ENCODE results near the gene BLM. TPM values are rescaled to one million over a fixed set of nuclear protein-coding genes. Genes with fewer than 3 reads are reported as not detected.

Gene BLM
- total RNA-seq, 1 donor from 2014 or later, result 44.8 TPM

- H3K4me3 Mint-ChIP-seq, result no peak overlapping the region
- no peak for TF ChIP-seq CTCF (conservative IDR thresholded peaks at IDR 0.05)
- no peak for DNase-seq (ENCODE audit: low read depth, low spot score)
- no peaks in the 10 kb centered on the region for H3K9me3 Mint-ChIP-seq
- no peaks in the 10 kb centered on the region for H3K36me3 Mint-ChIP-seq (ENCODE audit: low read depth)
- no peak overlapping the region for H3K27ac Mint-ChIP-seq (ENCODE audit: unreplicated experiment)
- peaks cover 4% of the 10 kb centered on the region for H3K4me1 Mint-ChIP-seq
- peaks cover 7% of the 10 kb centered on the region for H3K27me3 Mint-ChIP-seq (ENCODE audit: low read depth)
Observed at GRCh38 chr15:90855139-90855538, 138.0 kb downstream of the BLM start.

- Mint-ChIP-seq H3K9me3 (no peaks in the 10 kb centered on the region), H3K27me3 (ENCODE audit: low read depth) (no peaks in the 10 kb centered on the region), H3K4me1 (peaks cover 4% of the 10 kb centered on the region), H3K4me3 (no peak overlapping the region), H3K27ac (ENCODE audit: unreplicated experiment) (no peak overlapping the region), H3K36me3 (ENCODE audit: low read depth) (no peaks in the 10 kb centered on the region)
- DNase-seq (ENCODE audit: low read depth, low spot score), result no peak
- TF ChIP-seq CTCF (conservative IDR thresholded peaks at IDR 0.05), result no peak
Observed at GRCh38 chr15:90857337-90857736, 140.2 kb downstream of the BLM start.

DNA sequence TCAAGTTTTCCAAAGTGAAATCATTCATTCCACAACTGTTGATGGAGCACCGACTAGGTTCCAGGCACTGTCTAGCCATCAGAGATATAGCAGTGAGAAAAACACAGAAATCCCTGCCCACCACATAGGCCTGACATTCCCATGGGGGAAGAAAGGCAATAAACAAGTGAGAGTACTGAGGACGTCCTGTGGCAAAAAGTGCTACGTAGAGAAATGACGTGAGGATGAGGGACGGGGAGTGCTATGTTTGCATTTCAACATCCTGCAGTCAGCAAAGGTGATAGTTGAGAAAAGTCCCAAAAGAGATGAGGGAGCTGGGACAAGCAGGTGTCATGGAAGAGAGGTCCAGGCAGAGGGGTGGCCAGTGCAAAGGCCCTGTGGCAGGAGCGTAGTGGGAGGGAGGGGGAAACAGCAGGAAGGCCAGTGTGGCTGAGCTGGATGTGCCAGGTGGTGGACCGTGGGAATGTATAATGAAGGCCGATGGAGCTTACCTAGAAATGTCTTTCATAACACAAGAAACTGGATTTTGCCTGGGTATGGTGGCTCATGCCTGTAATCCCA lies 140.8 kb downstream of the BLM start:
- DNase-seq (ENCODE audit: low read depth, low spot score), result no peak
- Mint-ChIP-seq H3K27me3 (ENCODE audit: low read depth) (no peaks in the 10 kb centered on the region), H3K9me3 (no peaks in the 10 kb centered on the region), H3K4me1 (peaks cover 4% of the 10 kb centered on the region), H3K4me3 (no peak overlapping the region), H3K27ac (ENCODE audit: unreplicated experiment) (no peak overlapping the region), H3K36me3 (ENCODE audit: low read depth) (no peaks in the 10 kb centered on the region)
- no peak for TF ChIP-seq CTCF (conservative IDR thresholded peaks at IDR 0.05)

DNA sequence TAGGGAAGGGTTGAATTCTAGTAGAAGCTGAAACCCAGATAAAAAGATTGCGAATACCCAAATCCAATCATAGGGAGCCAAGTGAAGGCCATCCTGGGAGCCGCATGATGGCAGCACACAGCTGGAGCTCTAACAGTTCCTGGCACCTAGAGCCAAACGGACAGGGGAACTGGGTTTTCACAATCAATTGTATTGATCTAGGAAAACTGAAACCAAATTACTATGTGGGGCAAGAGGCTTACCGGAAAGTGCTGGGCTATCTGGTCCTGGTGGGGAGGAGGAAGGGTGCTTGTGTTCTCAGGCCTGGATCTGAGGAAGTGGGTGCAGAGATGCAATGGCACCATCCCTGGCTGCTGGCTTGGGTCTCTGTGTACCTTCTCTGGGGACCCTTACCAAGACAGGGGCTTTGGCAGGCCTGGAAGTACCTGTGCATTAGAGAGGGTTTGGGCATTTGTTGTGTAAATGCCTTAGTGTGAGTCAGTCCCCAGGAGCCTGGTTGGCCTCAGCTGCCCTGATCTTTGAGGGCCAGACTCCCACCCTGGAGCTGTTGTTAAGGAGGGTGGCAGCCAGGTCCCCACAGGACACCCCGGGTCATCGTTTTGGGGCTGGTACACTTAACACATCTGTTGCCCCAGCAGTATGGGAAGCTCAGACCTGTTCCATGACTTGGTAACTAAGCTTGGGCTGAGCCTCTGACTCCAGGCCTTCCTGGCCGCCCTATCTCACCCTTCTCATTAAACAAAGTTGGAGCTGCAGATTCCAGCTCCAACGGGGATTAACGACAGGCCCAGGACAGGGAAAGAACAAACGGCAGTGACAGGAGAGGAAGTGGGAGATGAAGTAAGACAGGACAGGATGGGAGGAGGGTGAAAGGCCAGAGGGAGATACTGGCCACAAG lies 142.3 kb downstream of the BLM start:
- H3K4me1 Mint-ChIP-seq, result peaks cover 4% of the 10 kb centered on the region
- no peaks in the 10 kb centered on the region for H3K9me3 Mint-ChIP-seq

DNA sequence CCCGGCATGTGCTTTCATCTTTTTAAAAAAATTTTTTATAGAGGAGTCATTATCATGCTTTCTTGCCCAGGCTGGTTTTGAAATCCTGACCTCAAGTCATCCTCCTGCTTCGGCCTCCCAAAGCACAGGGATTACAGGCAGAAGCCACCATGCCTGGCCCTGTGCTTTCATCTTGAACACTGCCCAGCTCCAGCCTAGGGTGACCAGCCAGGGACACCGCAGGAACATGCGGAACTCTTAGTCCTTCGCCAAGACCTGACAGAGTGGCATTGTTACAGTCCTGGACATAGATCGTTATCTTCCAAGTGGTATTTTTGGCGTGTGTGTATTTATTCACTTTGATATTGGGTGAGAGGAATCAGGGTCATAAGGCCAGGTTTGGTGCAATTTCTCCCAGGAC lies 143.3 kb downstream of the BLM start:
- Mint-ChIP-seq H3K27me3 (ENCODE audit: low read depth) (no peaks in the 10 kb centered on the region), H3K4me1 (peaks cover 4% of the 10 kb centered on the region), H3K27ac (ENCODE audit: unreplicated experiment) (no peak overlapping the region), H3K9me3 (no peaks in the 10 kb centered on the region), H3K36me3 (ENCODE audit: low read depth) (no peaks in the 10 kb centered on the region), H3K4me3 (no peak overlapping the region)
- no peak for TF ChIP-seq CTCF (conservative IDR thresholded peaks at IDR 0.05)
- no peak for DNase-seq (ENCODE audit: low read depth, low spot score)

More for the DNA sequence above, 142.3 kb downstream of the BLM start:
- DNase-seq (ENCODE audit: low read depth, low spot score), result no peak
- no peak for TF ChIP-seq CTCF (conservative IDR thresholded peaks at IDR 0.05)
- no peaks in the 10 kb centered on the region for H3K36me3 Mint-ChIP-seq (ENCODE audit: low read depth)
- H3K27ac Mint-ChIP-seq (ENCODE audit: unreplicated experiment), result no peak overlapping the region
- no peaks in the 10 kb centered on the region for H3K27me3 Mint-ChIP-seq (ENCODE audit: low read depth)
- H3K4me3 Mint-ChIP-seq, result no peak overlapping the region

All from neural crest cell (in vitro differentiated cells).